ENCODE measurements around the gene WDR7. TPM values are rescaled to one million over a fixed set of nuclear protein-coding genes. Genes with fewer than 3 reads are reported as not detected.

WDR7 gene
- total and polyA plus RNA-seq, 10 of the 15 experiments (the other 5 are each of a cell fraction or from before 2014, with no cell fraction given) = 2.8 to 16.5 (median 11.7) TPM

DNA sequence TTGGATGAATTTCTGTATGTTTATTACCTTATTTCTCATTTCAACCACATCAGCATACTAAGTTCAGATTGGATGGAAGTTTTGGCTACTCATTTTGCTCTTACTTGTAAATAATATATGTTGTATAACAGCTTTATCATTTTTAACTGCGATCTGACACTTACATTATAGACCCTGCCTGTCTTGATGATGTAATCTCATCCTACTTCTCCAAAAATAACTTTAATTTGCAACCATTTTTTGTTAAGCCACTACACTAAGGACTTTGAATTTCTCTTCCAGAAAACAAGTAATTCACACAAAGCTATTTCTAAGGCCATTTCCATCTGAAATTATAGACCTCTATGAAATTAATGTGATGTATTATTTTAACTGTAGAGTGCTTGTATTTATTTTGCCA is 240.7 kb downstream of the WDR7 start:
- ChIA-PET CTCF (interaction anchor here (0.8 to 2.1 kb wide), 4 partner anchors 10 to 22 kb away, joined by 3 to 8 read pairs (median 3); no protein-coding TSS in a partner anchor), RAD21 (ENCODE audit: unreplicated experiment) (interaction anchor here (1.1 to 1.2 kb wide), 2 partner anchors 11 to 22 kb away, joined by 3 to 4 read pairs; no protein-coding TSS in a partner anchor), POLR2A (no interaction called here), SMC1A (ENCODE audit: uncharacterized antibody, unreplicated experiment) (interaction anchor here (0.8 to 2.6 kb wide), 8 partner anchors 9 to 101 kb away, joined by 3 to 9 read pairs (median 4); no protein-coding TSS in a partner anchor)
- no TSS peak for BruUV-seq (replicated peaks)
- WGBS (ENCODE audit: insufficient coverage, insufficient replicate concordance, low lambda C conversion rate, missing lambda C conversion rate) = 100% methylated on average over 1 of the region's 1 CpG
- no peak overlapping the region for H2AFZ ChIP-seq (ENCODE audit: control insufficient read depth, low read depth, low read length)
- H4K20me1 ChIP-seq (ENCODE audit: control insufficient read depth, insufficient read depth) = peaks cover 2% of the 10 kb centered on the region; the same call in 1 of the 2 replicates
- no peaks in the 10 kb centered on the region for H3K4me1 ChIP-seq (ENCODE audit: control insufficient read depth, insufficient read depth, low read length)
- TF ChIP-seq MYC (IDR thresholded peaks at IDR 0.05; ENCODE audit: insufficient read depth, insufficient read length, insufficient replicate concordance, low read length, severe bottlenecking) (no peak), IKZF2 (IDR thresholded peaks at IDR 0.05) (no peak), CBFB (IDR thresholded peaks at IDR 0.05; ENCODE audit: low read depth) (no peak), TARDBP (IDR thresholded peaks at IDR 0.05; ENCODE audit: borderline replicate concordance) (no peak), MXI1 (IDR thresholded peaks at IDR 0.05; ENCODE audit: low read depth, low read length) (no peak)
- TF ChIP-seq, protein P1, sequence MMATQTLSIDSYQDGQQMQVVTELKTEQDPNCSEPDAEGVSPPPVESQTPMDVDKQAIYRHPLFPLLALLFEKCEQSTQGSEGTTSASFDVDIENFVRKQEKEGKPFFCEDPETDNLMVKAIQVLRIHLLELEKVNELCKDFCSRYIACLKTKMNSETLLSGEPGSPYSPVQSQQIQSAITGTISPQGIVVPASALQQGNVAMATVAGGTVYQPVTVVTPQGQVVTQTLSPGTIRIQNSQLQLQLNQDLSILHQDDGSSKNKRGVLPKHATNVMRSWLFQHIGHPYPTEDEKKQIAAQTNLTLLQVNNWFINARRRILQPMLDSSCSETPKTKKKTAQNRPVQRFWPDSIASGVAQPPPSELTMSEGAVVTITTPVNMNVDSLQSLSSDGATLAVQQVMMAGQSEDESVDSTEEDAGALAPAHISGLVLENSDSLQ (IDR thresholded peaks at IDR 0.05) = no peak
- in situ Hi-C loops (cut with MboI) = no loop called here
- intact Hi-C loops (cut with micrococcal nuclease; ENCODE audit: unreplicated experiment) = no loop called here
- H3K9me3 ChIP-seq (replicated peaks; ENCODE audit: control insufficient read depth, insufficient read depth, low read length) = no peaks in the 10 kb centered on the region
- DNase-seq (ENCODE audit: low read depth, low spot score) (no peak), ATAC-seq (no peak), FAIRE-seq (no peak)
- no peaks in the 10 kb centered on the region for H3K27me3 ChIP-seq (replicated peaks in 1 of 2; ENCODE audit: control insufficient read depth in 2 of 2, insufficient read depth in 2 of 2, low read length in 1 of 2)
- no peak overlapping the region for H3K9ac ChIP-seq (ENCODE audit: control insufficient read depth, insufficient read depth, low read length)
- no peak overlapping the region for H3K4me2 ChIP-seq (ENCODE audit: control insufficient read depth, insufficient read depth)
- H3K36me3 ChIP-seq (ENCODE audit: control insufficient read depth in 2 of 2, insufficient read depth in 2 of 2, low read length in 1 of 2) = no peaks in the 10 kb centered on the region
- H3K79me2 ChIP-seq (ENCODE audit: control insufficient read depth, insufficient read depth, low read length) = no peaks in the 10 kb centered on the region
- H3K4me3 ChIP-seq = no peak overlapping the region
- H3K27ac ChIP-seq (ENCODE audit: control insufficient read depth, insufficient read depth) = no peak overlapping the region

DNA sequence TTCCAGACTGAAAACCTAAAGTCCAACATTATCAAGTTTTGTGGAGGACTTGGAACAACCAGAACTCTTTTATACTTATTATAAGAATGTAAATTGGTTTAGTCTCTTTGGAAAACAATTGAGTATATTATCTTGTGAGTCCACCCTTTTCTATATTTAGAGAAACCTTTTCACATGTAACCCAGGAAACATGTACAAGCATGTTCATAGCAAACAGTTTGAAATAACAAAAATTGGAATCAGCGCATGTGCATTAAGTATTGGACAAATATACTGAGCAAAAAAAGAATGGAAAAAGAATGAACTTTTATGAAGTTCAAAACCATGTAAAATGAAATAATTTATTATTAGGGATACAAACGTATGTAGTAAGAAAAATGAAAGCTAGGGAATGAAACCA is 246.0 kb downstream of the WDR7 start:
- BruUV-seq (replicated peaks) = no TSS peak
- H3K4me3 ChIP-seq = no peak overlapping the region
- intact Hi-C loops (cut with micrococcal nuclease; ENCODE audit: unreplicated experiment) = no loop called here
- ChIA-PET RAD21 (ENCODE audit: unreplicated experiment) (no interaction called here), POLR2A (no interaction called here), CTCF (no interaction called here), SMC1A (ENCODE audit: uncharacterized antibody, unreplicated experiment) (interaction anchor here (1.3 kb wide), 1 partner anchor 89 kb away, joined by 3 read pairs; no protein-coding TSS in a partner anchor)
- no peaks in the 10 kb centered on the region for H3K36me3 ChIP-seq (ENCODE audit: control insufficient read depth in 2 of 2, insufficient read depth in 2 of 2, low read length in 1 of 2)
- H4K20me1 ChIP-seq (ENCODE audit: control insufficient read depth, insufficient read depth) = no peaks in the 10 kb centered on the region
- H3K27ac ChIP-seq (ENCODE audit: control insufficient read depth, insufficient read depth) = no peak overlapping the region
- no peak overlapping the region for H2AFZ ChIP-seq (ENCODE audit: control insufficient read depth, low read depth, low read length)
- DNase-seq (ENCODE audit: low read depth, low spot score) (no peak), FAIRE-seq (no peak), ATAC-seq (no peak)
- no peaks in the 10 kb centered on the region for H3K4me1 ChIP-seq (ENCODE audit: control insufficient read depth, insufficient read depth, low read length)
- WGBS (ENCODE audit: insufficient coverage, insufficient replicate concordance, low lambda C conversion rate, missing lambda C conversion rate) = 50% methylated on average over 2 of the region's 2 CpGs
- no peaks in the 10 kb centered on the region for H3K27me3 ChIP-seq (replicated peaks in 1 of 2; ENCODE audit: control insufficient read depth in 2 of 2, insufficient read depth in 2 of 2, low read length in 1 of 2)
- H3K4me2 ChIP-seq (ENCODE audit: control insufficient read depth, insufficient read depth) = no peak overlapping the region
- no peak overlapping the region for H3K9ac ChIP-seq (ENCODE audit: control insufficient read depth, insufficient read depth, low read length)
- in situ Hi-C loops (cut with MboI) = no loop called here
- H3K79me2 ChIP-seq (ENCODE audit: control insufficient read depth, insufficient read depth, low read length) = no peaks in the 10 kb centered on the region
- no peaks in the 10 kb centered on the region for H3K9me3 ChIP-seq (replicated peaks; ENCODE audit: control insufficient read depth, insufficient read depth, low read length)
- TF ChIP-seq SP1 (IDR thresholded peaks at IDR 0.05; ENCODE audit: low read depth, low read length) = no peak
- no peak for TF ChIP-seq RELA (IDR thresholded peaks at IDR 0.05; ENCODE audit: borderline replicate concordance, partially characterized antibody)
- TF ChIP-seq HDGF (IDR thresholded peaks at IDR 0.05) = no peak
- no peak for TF ChIP-seq CHD2 (IDR thresholded peaks at IDR 0.05; ENCODE audit: borderline replicate concordance, low read depth, low read length)
- TF ChIP-seq, protein P2, sequence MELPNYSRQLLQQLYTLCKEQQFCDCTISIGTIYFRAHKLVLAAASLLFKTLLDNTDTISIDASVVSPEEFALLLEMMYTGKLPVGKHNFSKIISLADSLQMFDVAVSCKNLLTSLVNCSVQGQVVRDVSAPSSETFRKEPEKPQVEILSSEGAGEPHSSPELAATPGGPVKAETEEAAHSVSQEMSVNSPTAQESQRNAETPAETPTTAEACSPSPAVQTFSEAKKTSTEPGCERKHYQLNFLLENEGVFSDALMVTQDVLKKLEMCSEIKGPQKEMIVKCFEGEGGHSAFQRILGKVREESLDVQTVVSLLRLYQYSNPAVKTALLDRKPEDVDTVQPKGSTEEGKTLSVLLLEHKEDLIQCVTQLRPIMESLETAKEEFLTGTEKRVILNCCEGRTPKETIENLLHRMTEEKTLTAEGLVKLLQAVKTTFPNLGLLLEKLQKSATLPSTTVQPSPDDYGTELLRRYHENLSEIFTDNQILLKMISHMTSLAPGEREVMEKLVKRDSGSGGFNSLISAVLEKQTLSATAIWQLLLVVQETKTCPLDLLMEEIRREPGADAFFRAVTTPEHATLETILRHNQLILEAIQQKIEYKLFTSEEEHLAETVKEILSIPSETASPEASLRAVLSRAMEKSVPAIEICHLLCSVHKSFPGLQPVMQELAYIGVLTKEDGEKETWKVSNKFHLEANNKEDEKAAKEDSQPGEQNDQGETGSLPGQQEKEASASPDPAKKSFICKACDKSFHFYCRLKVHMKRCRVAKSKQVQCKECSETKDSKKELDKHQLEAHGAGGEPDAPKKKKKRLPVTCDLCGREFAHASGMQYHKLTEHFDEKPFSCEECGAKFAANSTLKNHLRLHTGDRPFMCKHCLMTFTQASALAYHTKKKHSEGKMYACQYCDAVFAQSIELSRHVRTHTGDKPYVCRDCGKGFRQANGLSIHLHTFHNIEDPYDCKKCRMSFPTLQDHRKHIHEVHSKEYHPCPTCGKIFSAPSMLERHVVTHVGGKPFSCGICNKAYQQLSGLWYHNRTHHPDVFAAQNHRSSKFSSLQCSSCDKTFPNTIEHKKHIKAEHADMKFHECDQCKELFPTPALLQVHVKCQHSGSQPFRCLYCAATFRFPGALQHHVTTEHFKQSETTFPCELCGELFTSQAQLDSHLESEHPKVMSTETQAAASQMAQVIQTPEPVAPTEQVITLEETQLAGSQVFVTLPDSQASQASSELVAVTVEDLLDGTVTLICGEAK (IDR thresholded peaks at IDR 0.05; ENCODE audit: borderline replicate concordance) = no peak
